ENCODE results near the gene PTP4A2.

Gene PTP4A2

GRCh38 chr1:31938184-31938975 is at the start of gene PTP4A2:
PTP4A2 (minus strand) TSS chr1:31938368; CDS start chr1:31919065, 19,303 bp downstream.
- no peaks in the 10 kb centered on the region for H3K9me3 ChIP-seq (ENCODE audit: control insufficient read depth, low read length)
- H3K4me1 ChIP-seq (ENCODE audit: control insufficient read depth, insufficient read depth, low read length): peaks cover 53% of the 10 kb centered on the region

GRCh38 chr1:31987135-31987619 is 49.0 kb upstream of the PTP4A2 start:
- Histone ChIP-seq H3K4me1 (ENCODE audit: control insufficient read depth, insufficient read depth, low read length) (peaks cover 4% of the 10 kb centered on the region), H3K36me3 (ENCODE audit: control insufficient read depth, insufficient read depth, low read length) (no peaks in the 10 kb centered on the region), H3K9me3 (ENCODE audit: control insufficient read depth, low read length) (no peaks in the 10 kb centered on the region), H3K9ac (ENCODE audit: low read length) (no peak overlapping the region), H3K27me3 (ENCODE audit: control insufficient read depth, insufficient read depth, low read length) (no peaks in the 10 kb centered on the region), H3K4me3 (ENCODE audit: low read length) (no peak overlapping the region)

More at GRCh38 chr1:31938184-31938975, at the start of gene PTP4A2:
- Histone ChIP-seq H3K27me3 (ENCODE audit: control insufficient read depth, insufficient read depth, low read length) (no peaks in the 10 kb centered on the region), H3K36me3 (ENCODE audit: control insufficient read depth, insufficient read depth, low read length) (no peaks in the 10 kb centered on the region), H3K4me3 (ENCODE audit: low read length) (peak within 1 kb of the TSS; percentile 51), H3K9ac (ENCODE audit: low read length) (peak within 1 kb of the TSS; percentile 96)

DNA sequence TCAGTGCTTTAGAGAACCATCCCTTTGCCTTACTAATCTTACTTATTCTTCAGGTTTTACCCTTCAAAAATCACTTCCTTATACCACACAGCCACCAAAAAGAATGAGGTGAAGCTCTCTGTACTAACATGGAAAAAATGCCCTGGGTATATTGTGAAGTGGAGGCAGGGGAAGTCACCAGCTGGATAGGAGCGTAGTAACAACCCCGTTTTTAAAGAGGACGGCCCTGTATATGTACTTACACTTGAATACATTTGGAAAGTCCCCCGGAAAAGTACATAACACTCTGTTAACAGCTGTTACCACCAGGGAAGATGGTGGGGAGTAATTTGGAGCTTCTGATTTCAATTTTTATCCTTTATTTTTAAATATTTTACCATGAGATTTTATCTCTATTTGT is 47.3 kb upstream of the PTP4A2 start:
- Histone ChIP-seq H3K9me3 (ENCODE audit: control insufficient read depth, low read length) (no peaks in the 10 kb centered on the region), H3K4me3 (ENCODE audit: low read length) (no peak overlapping the region), H3K9ac (ENCODE audit: low read length) (no peak overlapping the region), H3K4me1 (ENCODE audit: control insufficient read depth, insufficient read depth, low read length) (peaks cover 4% of the 10 kb centered on the region), H3K36me3 (ENCODE audit: control insufficient read depth, insufficient read depth, low read length) (no peaks in the 10 kb centered on the region), H3K27me3 (ENCODE audit: control insufficient read depth, insufficient read depth, low read length) (no peaks in the 10 kb centered on the region)

DNA sequence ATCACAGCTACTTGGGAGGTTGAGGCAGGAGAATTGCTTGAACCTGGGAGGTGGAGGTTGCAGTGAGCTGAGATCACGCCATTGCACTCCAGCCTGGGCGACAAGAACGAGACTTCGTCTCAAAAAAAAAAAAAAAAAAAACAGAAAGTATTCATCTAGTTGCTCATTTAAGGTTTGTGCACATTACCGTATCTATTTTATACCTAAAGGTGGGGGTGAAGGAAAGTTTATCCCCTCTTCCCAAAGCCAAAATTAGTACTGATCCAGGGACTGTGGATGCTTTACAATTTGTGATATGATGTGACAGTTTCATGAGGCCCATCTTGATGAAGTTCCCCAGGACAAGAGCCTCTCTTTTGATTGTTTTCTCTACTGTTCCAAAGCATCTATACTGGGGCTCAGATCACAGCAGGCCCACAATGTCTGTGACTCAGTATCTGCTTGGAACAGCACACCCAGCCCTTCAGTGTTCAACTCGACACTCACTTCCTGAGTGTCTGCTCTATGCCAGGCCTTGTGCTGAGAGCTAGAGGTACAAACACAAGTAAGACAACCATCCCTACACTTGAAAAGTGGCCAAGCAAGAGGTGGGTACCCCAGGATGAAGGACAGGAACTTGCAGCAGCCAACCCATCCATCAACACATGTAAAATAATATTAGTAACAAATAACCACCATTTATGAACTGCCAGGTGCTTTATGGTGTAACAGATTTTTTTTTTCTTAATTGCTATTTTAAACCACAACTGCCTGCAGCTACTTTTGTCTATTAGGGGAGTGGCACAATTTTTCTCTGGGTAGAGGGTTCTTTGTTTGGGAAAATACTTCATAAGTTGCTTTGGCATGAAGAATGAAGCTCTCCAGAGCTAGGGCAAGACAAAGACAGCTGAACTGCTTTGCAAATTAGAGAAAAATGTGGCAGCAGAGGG is 46.5 kb upstream of the PTP4A2 start:
- H3K4me1 ChIP-seq (ENCODE audit: control insufficient read depth, insufficient read depth, low read length): peaks cover 4% of the 10 kb centered on the region
- H3K9ac ChIP-seq (ENCODE audit: low read length): no peak overlapping the region
- no peaks in the 10 kb centered on the region for H3K9me3 ChIP-seq (ENCODE audit: control insufficient read depth, low read length)
- no peaks in the 10 kb centered on the region for H3K36me3 ChIP-seq (ENCODE audit: control insufficient read depth, insufficient read depth, low read length)
- no peak overlapping the region for H3K4me3 ChIP-seq (ENCODE audit: low read length)
- no peaks in the 10 kb centered on the region for H3K27me3 ChIP-seq (ENCODE audit: control insufficient read depth, insufficient read depth, low read length)

- H3K27me3 ChIP-seq (ENCODE audit: control insufficient read depth, insufficient read depth, low read length): no peaks in the 10 kb centered on the region
- H3K4me3 ChIP-seq (ENCODE audit: low read length): no peak overlapping the region
Observed at GRCh38 chr1:31981972-31982371, 43.8 kb upstream of the PTP4A2 start.

GRCh38 chr1:31981456-31981839 is 43.3 kb upstream of the PTP4A2 start:
- no peak overlapping the region for H3K9ac ChIP-seq (ENCODE audit: low read length)

More at GRCh38 chr1:31981972-31982371, 43.8 kb upstream of the PTP4A2 start:
- H3K36me3 ChIP-seq (ENCODE audit: control insufficient read depth, insufficient read depth, low read length): no peaks in the 10 kb centered on the region
- H3K4me1 ChIP-seq (ENCODE audit: control insufficient read depth, insufficient read depth, low read length): peaks cover 4% of the 10 kb centered on the region
- no peak overlapping the region for H3K9ac ChIP-seq (ENCODE audit: low read length)
- H3K9me3 ChIP-seq (ENCODE audit: control insufficient read depth, low read length): no peaks in the 10 kb centered on the region

GRCh38 chr1:31980835-31981455 is 42.8 kb upstream of the PTP4A2 start:
- Histone ChIP-seq H3K4me3 (ENCODE audit: low read length) (no peak overlapping the region), H3K27me3 (ENCODE audit: control insufficient read depth, insufficient read depth, low read length) (no peaks in the 10 kb centered on the region), H3K9me3 (ENCODE audit: control insufficient read depth, low read length) (no peaks in the 10 kb centered on the region), H3K4me1 (ENCODE audit: control insufficient read depth, insufficient read depth, low read length) (peaks cover 4% of the 10 kb centered on the region), H3K36me3 (ENCODE audit: control insufficient read depth, insufficient read depth, low read length) (no peaks in the 10 kb centered on the region), H3K9ac (ENCODE audit: low read length) (no peak overlapping the region)

More at GRCh38 chr1:31981456-31981839, 43.3 kb upstream of the PTP4A2 start:
- Histone ChIP-seq H3K4me3 (ENCODE audit: low read length) (no peak overlapping the region), H3K36me3 (ENCODE audit: control insufficient read depth, insufficient read depth, low read length) (no peaks in the 10 kb centered on the region), H3K4me1 (ENCODE audit: control insufficient read depth, insufficient read depth, low read length) (peaks cover 4% of the 10 kb centered on the region), H3K27me3 (ENCODE audit: control insufficient read depth, insufficient read depth, low read length) (no peaks in the 10 kb centered on the region), H3K9me3 (ENCODE audit: control insufficient read depth, low read length) (no peaks in the 10 kb centered on the region)

DNA sequence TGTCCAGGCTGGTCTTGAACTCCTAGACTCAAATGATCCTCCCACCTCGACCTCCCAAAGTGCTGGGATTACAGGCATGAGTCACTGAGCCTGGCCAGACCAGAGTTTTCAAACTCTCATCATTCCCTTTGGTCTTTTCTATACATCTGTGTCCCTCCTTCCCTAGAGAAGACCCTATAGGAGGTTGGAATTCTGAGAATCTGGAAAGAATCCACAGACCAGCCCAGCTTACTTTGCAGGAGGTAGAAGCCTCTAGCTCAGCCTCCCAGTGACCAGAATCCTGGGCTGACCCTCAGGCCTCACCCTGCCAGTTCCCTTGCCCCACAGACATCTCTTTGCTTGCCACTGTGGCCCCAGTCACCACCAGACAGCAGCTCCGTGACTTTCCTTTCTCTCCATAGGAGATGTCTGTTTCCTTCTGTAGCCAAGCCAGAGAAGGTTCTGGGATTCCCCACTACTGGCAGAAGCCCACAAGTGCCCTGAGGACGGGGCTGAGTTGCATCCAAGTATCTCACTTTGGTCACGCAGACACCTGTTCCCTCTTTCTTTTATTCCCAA is 40.8 kb upstream of the PTP4A2 start:
- Histone ChIP-seq H3K9me3 (ENCODE audit: control insufficient read depth, low read length) (no peaks in the 10 kb centered on the region), H3K4me3 (ENCODE audit: low read length) (no peak overlapping the region)

GRCh38 chr1:31977385-31978131 is 39.4 kb upstream of the PTP4A2 start:
- H3K27me3 ChIP-seq (ENCODE audit: control insufficient read depth, insufficient read depth, low read length): no peaks in the 10 kb centered on the region
- no peak overlapping the region for H3K4me3 ChIP-seq (ENCODE audit: low read length)
- no peak overlapping the region for H3K9ac ChIP-seq (ENCODE audit: low read length)
- no peaks in the 10 kb centered on the region for H3K4me1 ChIP-seq (ENCODE audit: control insufficient read depth, insufficient read depth, low read length)
- H3K36me3 ChIP-seq (ENCODE audit: control insufficient read depth, insufficient read depth, low read length): no peaks in the 10 kb centered on the region
- no peaks in the 10 kb centered on the region for H3K9me3 ChIP-seq (ENCODE audit: control insufficient read depth, low read length)

More for the DNA sequence above, 40.8 kb upstream of the PTP4A2 start:
- no peaks in the 10 kb centered on the region for H3K36me3 ChIP-seq (ENCODE audit: control insufficient read depth, insufficient read depth, low read length)
- H3K4me1 ChIP-seq (ENCODE audit: control insufficient read depth, insufficient read depth, low read length): no peaks in the 10 kb centered on the region
- no peaks in the 10 kb centered on the region for H3K27me3 ChIP-seq (ENCODE audit: control insufficient read depth, insufficient read depth, low read length)
- H3K9ac ChIP-seq (ENCODE audit: low read length): no peak overlapping the region

GRCh38 chr1:31976401-31976800 is 38.2 kb upstream of the PTP4A2 start:
- H3K27me3 ChIP-seq (ENCODE audit: control insufficient read depth, insufficient read depth, low read length): no peaks in the 10 kb centered on the region
- H3K4me1 ChIP-seq (ENCODE audit: control insufficient read depth, insufficient read depth, low read length): no peaks in the 10 kb centered on the region
- no peaks in the 10 kb centered on the region for H3K9me3 ChIP-seq (ENCODE audit: control insufficient read depth, low read length)
- no peak overlapping the region for H3K4me3 ChIP-seq (ENCODE audit: low read length)
- no peak overlapping the region for H3K9ac ChIP-seq (ENCODE audit: low read length)
- no peaks in the 10 kb centered on the region for H3K36me3 ChIP-seq (ENCODE audit: control insufficient read depth, insufficient read depth, low read length)

DNA sequence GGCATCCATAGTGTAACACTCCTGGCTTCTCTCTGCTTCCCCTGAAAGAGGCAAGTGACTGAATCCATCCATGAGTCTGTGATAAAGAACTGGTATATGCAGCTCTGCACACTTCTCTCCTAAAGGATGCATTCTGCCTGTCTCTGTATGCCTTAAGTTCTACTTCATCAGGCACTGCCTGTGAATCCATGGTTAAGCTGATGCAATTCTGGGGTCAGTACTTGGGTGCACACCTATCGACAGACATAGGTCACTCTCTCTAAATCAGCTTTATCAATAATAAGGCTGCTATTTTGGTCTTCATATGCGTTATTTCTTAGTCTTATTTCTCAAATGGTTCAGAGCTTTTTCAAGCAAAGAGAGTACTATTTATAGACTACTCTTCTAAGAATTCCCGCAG is 32.7 kb upstream of the PTP4A2 start:
- H3K36me3 ChIP-seq (ENCODE audit: control insufficient read depth, insufficient read depth, low read length): no peaks in the 10 kb centered on the region
- no peaks in the 10 kb centered on the region for H3K9me3 ChIP-seq (ENCODE audit: control insufficient read depth, low read length)
- H3K9ac ChIP-seq (ENCODE audit: low read length): no peak overlapping the region
- H3K4me3 ChIP-seq (ENCODE audit: low read length): no peak overlapping the region
- no peaks in the 10 kb centered on the region for H3K27me3 ChIP-seq (ENCODE audit: control insufficient read depth, insufficient read depth, low read length)
- H3K4me1 ChIP-seq (ENCODE audit: control insufficient read depth, insufficient read depth, low read length): no peaks in the 10 kb centered on the region

Data from mucosa of stomach (tissue), 1 donor.